ENCODE data around the gene RNF207.

- TF ChIP-seq SREBF2 (IDR thresholded peaks at IDR 0.05; ENCODE audit: low read length) (no peak), FOXM1 (IDR thresholded peaks at IDR 0.05; ENCODE audit: low read depth, low read length) (no peak)
Measured at GRCh38 chr1:6191968-6192367, 14.0 kb upstream of the RNF207 start.

Data from GM12878 (cell line).